ENCODE results near the gene SEMA4B.
"Not testable (repeated sequence)": the region's sequence is repeated elsewhere in the genome, so short reads cannot be mapped to it uniquely, and the experiment has no call there.

- TF ChIP-seq, protein P1, sequence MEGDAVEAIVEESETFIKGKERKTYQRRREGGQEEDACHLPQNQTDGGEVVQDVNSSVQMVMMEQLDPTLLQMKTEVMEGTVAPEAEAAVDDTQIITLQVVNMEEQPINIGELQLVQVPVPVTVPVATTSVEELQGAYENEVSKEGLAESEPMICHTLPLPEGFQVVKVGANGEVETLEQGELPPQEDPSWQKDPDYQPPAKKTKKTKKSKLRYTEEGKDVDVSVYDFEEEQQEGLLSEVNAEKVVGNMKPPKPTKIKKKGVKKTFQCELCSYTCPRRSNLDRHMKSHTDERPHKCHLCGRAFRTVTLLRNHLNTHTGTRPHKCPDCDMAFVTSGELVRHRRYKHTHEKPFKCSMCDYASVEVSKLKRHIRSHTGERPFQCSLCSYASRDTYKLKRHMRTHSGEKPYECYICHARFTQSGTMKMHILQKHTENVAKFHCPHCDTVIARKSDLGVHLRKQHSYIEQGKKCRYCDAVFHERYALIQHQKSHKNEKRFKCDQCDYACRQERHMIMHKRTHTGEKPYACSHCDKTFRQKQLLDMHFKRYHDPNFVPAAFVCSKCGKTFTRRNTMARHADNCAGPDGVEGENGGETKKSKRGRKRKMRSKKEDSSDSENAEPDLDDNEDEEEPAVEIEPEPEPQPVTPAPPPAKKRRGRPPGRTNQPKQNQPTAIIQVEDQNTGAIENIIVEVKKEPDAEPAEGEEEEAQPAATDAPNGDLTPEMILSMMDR (IDR thresholded peaks at IDR 0.05; ENCODE audit: low read depth, low read length) = not testable (repeated sequence)
- not testable (repeated sequence) for TF ChIP-seq EZH2phosphoT487 (IDR thresholded peaks at IDR 0.05; ENCODE audit: low read depth)
Measured at GRCh38 chr15:90260731-90261130, 59.6 kb downstream of the SEMA4B start.

Data from OCI-LY3 (cell line).